GM23338 (cell line): Measurements from ENCODE around the gene CRPPA. TPM values are rescaled to one million over a fixed set of nuclear protein-coding genes. Genes with fewer than 3 reads are reported as not detected.

Source experiments
- ATAC-seq: fragments of 200-7000 bp; cut with Tn5 transposase; 3 replicates; pipeline ENCODE4 v1.9.1; 2020
- DNase-seq: peaks from one replicate; pipeline ENCODE4 v3.0.0-alpha.2; 2015; ENCODE audit warnings: low spot score
- H2AFZ ChIP-seq: fragments of 200-600 bp; sonication (generic); 2 replicates; pipeline ENCODE4 v1.8.0; 2016; ENCODE audit warnings: antibody characterized with exemption, mild to moderate bottlenecking, moderate library complexity
- H3F3A ChIP-seq: fragments of 200-600 bp; sonication (generic); replicated peaks from 2 replicates; pipeline ENCODE4 v1.8.0; 2017; ENCODE audit warnings: antibody characterized with exemption, mixed run types, low read depth
- H3K27ac ChIP-seq: fragments of 200-600 bp; sonication (generic); 2 replicates; pipeline ENCODE4 v1.6.1; 2016; ENCODE audit warnings: low read depth
- H3K27me3 ChIP-seq: fragments of 200-600 bp; sonication (generic); 2 replicates; pipeline ENCODE4 v1.8.0; 2016; ENCODE audit warnings: mild to moderate bottlenecking, mixed run types, moderate library complexity; ENCODE audit not compliant: insufficient read depth
- H3K36me3 ChIP-seq: fragments of 200-600 bp; sonication (generic); 2 replicates; pipeline ENCODE4 v1.8.0; 2016; ENCODE audit warnings: mild to moderate bottlenecking; ENCODE audit not compliant: insufficient read depth
- H3K4me1 ChIP-seq: fragments of 200-600 bp; sonication (generic); 2 replicates; pipeline ENCODE4 v1.8.0; 2016; ENCODE audit warnings: mild to moderate bottlenecking, moderate library complexity; ENCODE audit not compliant: insufficient read depth
- H3K4me2 ChIP-seq: fragments of 200-600 bp; sonication (generic); 2 replicates; pipeline ENCODE4 v1.7.1; 2017; ENCODE audit warnings: mixed run types
- H3K4me3 ChIP-seq: fragments of 200-600 bp; sonication (generic); 2 replicates; pipeline ENCODE4 v1.6.1; 2016; ENCODE audit warnings: mixed run types
- H3K79me2 ChIP-seq: fragments of 200-600 bp; sonication (generic); replicated peaks from 2 replicates; pipeline ENCODE4 v1.8.0; 2017; ENCODE audit warnings: mild to moderate bottlenecking; ENCODE audit not compliant: insufficient read depth
- H3K9me2 ChIP-seq: fragments of 200-600 bp; sonication (generic); 2 replicates; pipeline ENCODE4 v1.8.0; 2017; ENCODE audit not compliant: insufficient read depth
- H4K20me1 ChIP-seq: fragments of 200-600 bp; sonication (generic); replicated peaks from 2 replicates; pipeline ENCODE4 v1.8.0; 2017; ENCODE audit warnings: mild to moderate bottlenecking; ENCODE audit not compliant: insufficient read depth
- H3K27ac Mint-ChIP-seq: 2 replicates; pipeline ENCODE4 v1.8.0; 2020; ENCODE audit warnings: inconsistent platforms, mild to moderate bottlenecking, moderate library complexity, mixed read lengths
- H3K27me3 Mint-ChIP-seq: 3 replicates; pipeline ENCODE4 v1.8.0; 2022; ENCODE audit warnings: low read depth, mild to moderate bottlenecking, moderate library complexity, mixed read lengths, inconsistent platforms; ENCODE audit not compliant: insufficient read depth, poor library complexity
- H3K36me3 Mint-ChIP-seq: 3 replicates; pipeline ENCODE4 v1.8.0; 2021; ENCODE audit warnings: low read depth, mild to moderate bottlenecking, inconsistent platforms, moderate library complexity, mixed read lengths
- H3K4me1 Mint-ChIP-seq: 3 replicates; pipeline ENCODE4 v1.8.0; 2020; ENCODE audit warnings: mild to moderate bottlenecking, inconsistent platforms, mixed read lengths
- H3K4me3 Mint-ChIP-seq: 3 replicates; pipeline ENCODE4 v1.8.0; 2021; ENCODE audit warnings: moderate library complexity, mild to moderate bottlenecking, inconsistent platforms, mixed read lengths
- H3K9me3 Mint-ChIP-seq: 3 replicates; pipeline ENCODE4 v1.8.0; 2020; ENCODE audit warnings: moderate library complexity, mild to moderate bottlenecking, inconsistent platforms, mixed read lengths
- EZH2 ChIP-seq: fragments of 200-600 bp; sonication (generic); IDR thresholded peaks from one replicate; pipeline ENCODE4 v1.8.0; 2017; ENCODE audit warnings: antibody characterized with exemption, mild to moderate bottlenecking, low read depth; ENCODE audit not compliant: unreplicated experiment
- EZH2phosphoT487 ChIP-seq: fragments of 200-600 bp; sonication (generic); IDR thresholded peaks from one replicate; pipeline ENCODE4 v1.8.1; 2018; ENCODE audit warnings: antibody characterized with exemption; ENCODE audit not compliant: unreplicated experiment
- JUNB ChIP-seq: IDR thresholded peaks from one replicate; pipeline ENCODE4 v1.6.1; 2016; ENCODE audit warnings: antibody characterized with exemption; ENCODE audit not compliant: unreplicated experiment
- NANOG ChIP-seq: IDR thresholded peaks from 2 replicates; pipeline ENCODE4 v1.6.1; 2016; ENCODE audit warnings: antibody characterized with exemption, borderline replicate concordance
- STAT1 ChIP-seq: IDR thresholded peaks from one replicate; pipeline ENCODE4 v1.6.1; 2016; ENCODE audit warnings: antibody characterized with exemption; ENCODE audit not compliant: unreplicated experiment
- ZNF331 ChIP-seq: fragments of 250-450 bp; sonication (Bioruptor Pico); IDR thresholded peaks from 2 replicates; pipeline ENCODE4 v1.5.0; 2020; ENCODE audit warnings: low read depth, mild to moderate bottlenecking, moderate library complexity
- polyA plus RNA-seq: library from polyadenylated mRNA; unstranded; fragments of >200 nt; fragmentation: Nextera tagmentation; extraction: Ambion mirVana; gene quantifications from 2 replicates; pipeline ENCODE4 v1.2.1, GENCODE V29; 2016
- total RNA-seq: library from RNA; depleted of rRNA; stranded (reverse); fragments of >200 nt; shearing (Covaris generic); gene quantifications from 2 replicates; pipeline ENCODE4 v1.2.3, GENCODE V29; 2014
- TF ChIP-seq, protein P1 (sequence below), 2 experiments: fragments of 200-600 bp in 1 of 2; sonication (generic) in 1 of 2; conservative IDR thresholded peaks; 2 replicates each; pipeline versions ENCODE4 v1.5.1 to v1.6.1; 2016 to 2017; ENCODE audit warnings: antibody characterized with exemption in 2 of 2, low read depth in 2 of 2, mild to moderate bottlenecking in 2 of 2, moderate library complexity in 1 of 2

The CRPPA gene
- total and polyA plus RNA-seq, 2 experiments from 2014 or later: 0.45 to 0.73 TPM

DNA sequence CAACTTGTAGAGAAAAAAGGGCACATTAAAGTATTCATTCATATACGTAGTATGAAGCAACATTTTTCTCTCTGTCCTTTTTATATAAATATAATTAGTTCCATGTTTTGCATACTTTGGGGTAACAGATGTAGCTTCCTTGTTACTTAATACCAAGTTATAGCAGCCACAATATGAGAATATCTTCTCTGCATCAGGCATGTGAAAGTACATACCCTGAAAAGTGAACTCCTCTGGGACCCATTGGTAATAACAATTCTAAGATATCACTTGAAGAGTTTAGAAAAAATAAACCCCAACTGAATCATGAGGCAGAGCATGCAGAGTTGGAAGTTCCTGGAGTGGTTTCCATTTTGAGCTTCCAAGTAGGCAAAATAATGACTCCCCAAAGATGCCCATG lies 2.4 kb upstream of the CRPPA start (continued):
- TF ChIP-seq STAT1: no peak
- no peak for TF ChIP-seq EZH2phosphoT487
- no peak for TF ChIP-seq JUNB

DNA sequence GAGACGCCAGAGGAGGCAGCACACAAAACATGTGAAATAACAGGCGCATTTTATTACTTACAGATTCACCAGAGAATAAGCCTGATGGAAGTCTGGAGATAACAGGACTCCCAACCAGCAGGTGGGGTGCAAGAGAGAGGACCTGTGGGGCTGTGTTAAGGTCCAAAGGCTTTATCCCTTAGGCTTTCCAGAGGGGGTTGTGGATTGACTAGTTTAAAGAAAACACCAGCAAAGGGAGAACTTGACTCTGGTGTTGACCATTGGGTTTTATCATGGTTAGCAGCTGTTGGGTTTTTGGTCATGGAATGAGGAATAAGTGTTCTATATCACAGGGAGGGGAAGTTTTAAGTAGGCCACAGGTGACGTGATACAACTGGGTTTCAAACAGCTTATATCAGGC lies 1.6 kb upstream of the CRPPA start:
- no peak overlapping the region for H3K4me2 ChIP-seq
- no peak for ATAC-seq

DNA sequence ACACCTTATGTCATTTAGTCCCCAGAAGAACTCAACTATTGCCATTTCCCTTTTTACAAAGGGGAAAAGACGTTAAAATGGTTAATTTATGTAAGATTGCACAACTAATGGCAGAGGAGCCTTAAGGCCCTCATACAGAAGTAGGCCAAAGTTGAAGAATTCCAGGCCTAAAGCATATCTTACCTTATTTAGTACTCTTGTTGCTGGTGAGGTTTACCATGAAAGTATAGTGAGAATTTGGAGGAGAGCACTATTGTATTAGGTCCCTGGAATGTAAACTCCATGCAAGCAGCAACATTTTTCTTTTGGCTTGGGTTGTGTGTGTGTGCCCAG lies 731 bp upstream of the CRPPA start:
- Histone ChIP-seq H3K9me2 (no peaks in the 10 kb centered on the region), H4K20me1 (no peaks in the 10 kb centered on the region), H3K36me3 (no peaks in the 10 kb centered on the region), H3K27ac (no peak overlapping the region), H3K4me1 (peaks cover 6% of the 10 kb centered on the region), H3K4me3 (0 out of 2 replicates have a peak overlapping the region, but pooled peaks have one; percentile 88), H3K27me3 (peaks cover 23% of the 10 kb centered on the region), H2AFZ (peak overlapping the region; percentile 83; the same call in 1 of the 2 replicates), H3F3A (no peaks in the 10 kb centered on the region), H3K79me2 (no peaks in the 10 kb centered on the region), H3K4me2 (peak overlapping the region; percentile 75)
- no peak for DNase-seq
- Mint-ChIP-seq H3K36me3 (no peaks in the 10 kb centered on the region), H3K9me3 (no peaks in the 10 kb centered on the region; the same call in 2 of the 3 replicates), H3K4me1 (peaks cover 9% of the 10 kb centered on the region; the same call in 2 of the 3 replicates), H3K27ac (no peak overlapping the region), H3K4me3 (peak overlapping the region; percentile 65), H3K27me3 (peaks cover 17% of the 10 kb centered on the region)
- TF ChIP-seq STAT1: no peak
- no peak for ATAC-seq

More for the DNA sequence above, 1.6 kb upstream of the CRPPA start:
- H3K27ac ChIP-seq: no peak overlapping the region
- no peaks in the 10 kb centered on the region for H3K9me2 ChIP-seq
- H3K27me3 Mint-ChIP-seq: peaks cover 17% of the 10 kb centered on the region
- no peaks in the 10 kb centered on the region for H3K79me2 ChIP-seq
- peak; percentile 22 for DNase-seq
- no peak overlapping the region for H3K4me3 ChIP-seq
- peaks cover 9% of the 10 kb centered on the region; the same call in 2 of the 3 replicates for H3K4me1 Mint-ChIP-seq
- peaks cover 6% of the 10 kb centered on the region for H3K4me1 ChIP-seq
- H3K36me3 Mint-ChIP-seq: no peaks in the 10 kb centered on the region
- H3K36me3 ChIP-seq: no peaks in the 10 kb centered on the region
- no peaks in the 10 kb centered on the region; the same call in 2 of the 3 replicates for H3K9me3 Mint-ChIP-seq
- H4K20me1 ChIP-seq: no peaks in the 10 kb centered on the region
- H3K4me3 Mint-ChIP-seq: peak overlapping the region; percentile 3; the same call in 1 of the 3 replicates
- no peaks in the 10 kb centered on the region for H3F3A ChIP-seq
- no peak overlapping the region for H2AFZ ChIP-seq
- H3K27ac Mint-ChIP-seq: no peak overlapping the region
- TF ChIP-seq JUNB (no peak), ZNF331 (CRISPR knock-in tag) (no peak), EZH2 (no peak), NANOG (no peak)
- TF ChIP-seq, protein P1, sequence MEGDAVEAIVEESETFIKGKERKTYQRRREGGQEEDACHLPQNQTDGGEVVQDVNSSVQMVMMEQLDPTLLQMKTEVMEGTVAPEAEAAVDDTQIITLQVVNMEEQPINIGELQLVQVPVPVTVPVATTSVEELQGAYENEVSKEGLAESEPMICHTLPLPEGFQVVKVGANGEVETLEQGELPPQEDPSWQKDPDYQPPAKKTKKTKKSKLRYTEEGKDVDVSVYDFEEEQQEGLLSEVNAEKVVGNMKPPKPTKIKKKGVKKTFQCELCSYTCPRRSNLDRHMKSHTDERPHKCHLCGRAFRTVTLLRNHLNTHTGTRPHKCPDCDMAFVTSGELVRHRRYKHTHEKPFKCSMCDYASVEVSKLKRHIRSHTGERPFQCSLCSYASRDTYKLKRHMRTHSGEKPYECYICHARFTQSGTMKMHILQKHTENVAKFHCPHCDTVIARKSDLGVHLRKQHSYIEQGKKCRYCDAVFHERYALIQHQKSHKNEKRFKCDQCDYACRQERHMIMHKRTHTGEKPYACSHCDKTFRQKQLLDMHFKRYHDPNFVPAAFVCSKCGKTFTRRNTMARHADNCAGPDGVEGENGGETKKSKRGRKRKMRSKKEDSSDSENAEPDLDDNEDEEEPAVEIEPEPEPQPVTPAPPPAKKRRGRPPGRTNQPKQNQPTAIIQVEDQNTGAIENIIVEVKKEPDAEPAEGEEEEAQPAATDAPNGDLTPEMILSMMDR (conservative IDR thresholded peaks at IDR 0.05; ENCODE audit: low read depth in 2 of 2): peak; percentile 25 to 35
- peaks cover 23% of the 10 kb centered on the region for H3K27me3 ChIP-seq
